ENCODE measurements around the gene PNPLA1.

Gene PNPLA1

GRCh38 chr6:36266913-36267644, 2.8 kb upstream of the PNPLA1 start:
- no peak for TF ChIP-seq CTCF (IDR thresholded peaks at IDR 0.05)
- Histone ChIP-seq H3K27ac (no peak overlapping the region), H3K4me3 (no peak overlapping the region)
- no peak for DNase-seq (ENCODE audit: low spot score)

- no peak for DNase-seq (ENCODE audit: low spot score)
- Histone ChIP-seq H3K27ac (no peak overlapping the region), H3K4me3 (no peak overlapping the region)
- no peak for TF ChIP-seq CTCF (IDR thresholded peaks at IDR 0.05)
These were observed 2.0 kb upstream of the PNPLA1 start for GRCh38 chr6:36267731-36268477.

GRCh38 chr6:36268478-36269275, 1.2 kb upstream of the PNPLA1 start:
- no peak for TF ChIP-seq CTCF (IDR thresholded peaks at IDR 0.05)
- no peak for DNase-seq (ENCODE audit: low spot score)
- Histone ChIP-seq H3K27ac (no peak overlapping the region), H3K4me3 (no peak overlapping the region)

- Histone ChIP-seq H3K4me3 (no peak overlapping the region), H3K27ac (no peak overlapping the region)
- DNase-seq (ENCODE audit: low spot score) = no peak
- TF ChIP-seq CTCF (IDR thresholded peaks at IDR 0.05) = no peak
These were observed 2.4 kb downstream of the PNPLA1 start for GRCh38 chr6:36272234-36272633.

GRCh38 chr6:36273067-36273466, 3.2 kb downstream of the PNPLA1 start:
- Histone ChIP-seq H3K4me3 (no peak overlapping the region), H3K27ac (no peak overlapping the region)
- no peak for TF ChIP-seq CTCF (IDR thresholded peaks at IDR 0.05)
- no peak for DNase-seq (ENCODE audit: low spot score)

- TF ChIP-seq CTCF (IDR thresholded peaks at IDR 0.05) = no peak
- no peak for DNase-seq (ENCODE audit: low spot score)
- H3K4me3 ChIP-seq = no peak overlapping the region
These were observed 4.1 kb downstream of the PNPLA1 start for GRCh38 chr6:36273802-36274514.

More at GRCh38 chr6:36273802-36274514, 4.1 kb downstream of the PNPLA1 start:
- H3K27ac ChIP-seq = no peak overlapping the region

Data from coronary artery (tissue), 2 donors.